Anterior cingulate cortex (tissue), 58 donors: ENCODE data around the gene OMG.
"Not testable (repeated sequence)": the region's sequence is repeated elsewhere in the genome, so short reads cannot be mapped to it uniquely, and the experiment has no call there.

Experiments used
- DNase-seq, 58 donors: peaks; one replicate each; lab custom pipeline; 2025; lab: John Stamatoyannopoulos, UW

The OMG gene, protein sequence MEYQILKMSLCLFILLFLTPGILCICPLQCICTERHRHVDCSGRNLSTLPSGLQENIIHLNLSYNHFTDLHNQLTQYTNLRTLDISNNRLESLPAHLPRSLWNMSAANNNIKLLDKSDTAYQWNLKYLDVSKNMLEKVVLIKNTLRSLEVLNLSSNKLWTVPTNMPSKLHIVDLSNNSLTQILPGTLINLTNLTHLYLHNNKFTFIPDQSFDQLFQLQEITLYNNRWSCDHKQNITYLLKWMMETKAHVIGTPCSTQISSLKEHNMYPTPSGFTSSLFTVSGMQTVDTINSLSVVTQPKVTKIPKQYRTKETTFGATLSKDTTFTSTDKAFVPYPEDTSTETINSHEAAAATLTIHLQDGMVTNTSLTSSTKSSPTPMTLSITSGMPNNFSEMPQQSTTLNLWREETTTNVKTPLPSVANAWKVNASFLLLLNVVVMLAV

GRCh38 chr17:31297090-31297489 lies at the start of gene OMG:
Gene OMG, minus strand, starts transcription at chr17:31297239. Its CDS starts 908 bp downstream, at chr17:31296331.
- DNase-seq: peak in 52 of 58 donors; percentile 25 to 87 (median 64)

GRCh38 chr17:31345191-31345747 lies 48.2 kb upstream of the OMG start:
- DNase-seq: not testable (repeated sequence)

- peak in 13 of 58 donors; percentile 2 to 31 (median 6) for DNase-seq
Measured at GRCh38 chr17:31339906-31340661, 43.0 kb upstream of the OMG start.

- DNase-seq: no peak
Measured at GRCh38 chr17:31329221-31329620, 32.2 kb upstream of the OMG start.

DNA sequence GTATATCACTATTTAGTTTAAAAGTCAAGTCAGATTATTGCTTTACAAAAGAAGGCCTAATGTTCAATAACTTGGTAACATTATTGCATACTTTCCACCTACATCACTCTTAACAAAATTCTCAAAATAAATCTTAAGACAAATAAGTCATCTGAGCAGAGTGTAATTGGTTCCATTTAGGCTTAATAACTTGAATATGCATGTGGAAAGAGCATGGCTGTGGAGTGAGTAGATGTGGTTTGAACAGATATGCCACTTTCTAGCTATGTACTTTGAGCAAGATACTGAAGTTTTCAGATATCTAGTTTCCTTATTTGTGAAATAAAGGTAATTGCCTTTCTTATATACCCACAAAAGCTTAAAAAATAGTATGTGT lies 31.1 kb upstream of the OMG start:
- DNase-seq: no peak

DNA sequence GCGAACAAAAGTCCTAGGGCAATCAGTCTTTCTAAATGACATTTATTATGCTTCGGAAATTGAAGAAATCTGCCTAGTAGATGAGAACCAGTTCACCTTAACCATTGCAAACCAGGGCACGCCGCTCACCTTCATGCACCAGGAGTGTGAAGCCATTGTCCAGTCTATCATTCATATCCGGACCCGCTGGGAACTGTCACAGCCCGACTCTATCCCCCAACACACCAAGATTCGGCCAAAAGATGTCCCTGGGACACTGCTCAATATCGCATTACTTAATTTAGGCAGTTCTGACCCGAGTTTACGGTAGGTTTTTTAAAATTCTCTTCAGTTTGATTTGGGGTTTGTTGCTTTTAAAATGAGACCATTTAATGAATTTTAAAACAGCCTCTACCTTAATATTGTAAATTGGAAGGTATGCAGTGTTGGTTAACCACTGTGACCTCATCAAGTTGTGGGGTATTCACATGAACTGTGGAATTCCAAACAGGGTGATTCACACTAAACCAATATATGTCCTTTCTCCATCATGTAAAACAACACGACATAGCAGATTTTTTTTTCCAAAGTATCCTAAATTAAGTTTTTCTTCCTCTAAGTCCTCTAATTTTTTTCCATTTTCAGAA lies 30.6 kb upstream of the OMG start:
- no peak for DNase-seq

DNA sequence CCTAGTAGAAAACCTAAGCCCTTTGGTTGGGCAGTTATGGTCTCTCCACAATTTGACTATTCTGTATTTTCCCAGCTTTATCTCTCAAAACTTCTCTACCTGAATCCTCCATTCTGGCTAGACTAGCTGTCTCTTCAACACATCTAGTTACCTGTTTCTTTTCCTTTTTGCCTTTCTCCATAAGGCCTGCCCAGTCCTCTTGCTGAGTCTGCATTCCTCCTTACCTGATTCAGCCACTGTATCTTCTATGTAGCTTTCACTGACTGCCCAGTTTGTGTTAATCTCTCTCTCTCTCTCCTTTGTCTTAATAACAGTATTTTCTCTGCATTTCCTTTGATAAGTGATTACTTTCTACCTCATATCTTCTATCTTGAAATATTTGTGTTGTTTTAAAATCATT lies 26.5 kb upstream of the OMG start:
- DNase-seq: no peak

- no peak for DNase-seq
Measured at GRCh38 chr17:31321966-31322365, 24.9 kb upstream of the OMG start.

DNA sequence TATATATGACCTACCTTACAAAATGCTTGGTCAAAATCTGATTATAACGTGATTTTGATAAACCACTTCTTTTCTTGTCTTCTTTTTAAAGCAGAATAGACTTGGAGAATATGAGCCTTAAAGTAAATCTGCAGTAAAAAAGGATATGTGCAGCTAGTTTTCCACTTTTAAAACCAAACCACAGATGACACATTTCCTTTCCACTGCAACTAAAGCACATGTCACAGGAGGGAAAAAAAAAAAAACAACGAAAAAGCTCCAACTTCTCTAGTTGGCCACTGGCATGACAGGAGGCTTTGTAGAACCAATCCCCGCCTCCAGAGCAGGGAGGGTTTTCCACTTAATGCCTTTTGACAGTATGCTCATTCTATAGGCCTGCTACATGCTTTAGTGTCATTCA lies 24.4 kb upstream of the OMG start, which contains the start of gene EVI2A:
TSS of gene EVI2A (minus strand) at position 142 of the 400 bp plus-strand sequence. CDS start 2,609 bp downstream, outside the sequence.
- peak in 34 of 58 donors; percentile 2 to 80 (median 24) for DNase-seq

GRCh38 chr17:31320791-31321190 lies 23.8 kb upstream of the OMG start:
- peak in 2 of 58 donors; percentile 3 to 50 for DNase-seq

GRCh38 chr17:31320241-31320640 lies 23.2 kb upstream of the OMG start:
- no peak for DNase-seq

- DNase-seq: peak in 1 of 58 donors; percentile 14
Measured at GRCh38 chr17:31318851-31319661, 22.0 kb upstream of the OMG start.

- DNase-seq: peak in 50 of 58 donors; percentile 16 to 87 (median 52)
Measured at GRCh38 chr17:31318298-31318801, 21.3 kb upstream of the OMG start.

DNA sequence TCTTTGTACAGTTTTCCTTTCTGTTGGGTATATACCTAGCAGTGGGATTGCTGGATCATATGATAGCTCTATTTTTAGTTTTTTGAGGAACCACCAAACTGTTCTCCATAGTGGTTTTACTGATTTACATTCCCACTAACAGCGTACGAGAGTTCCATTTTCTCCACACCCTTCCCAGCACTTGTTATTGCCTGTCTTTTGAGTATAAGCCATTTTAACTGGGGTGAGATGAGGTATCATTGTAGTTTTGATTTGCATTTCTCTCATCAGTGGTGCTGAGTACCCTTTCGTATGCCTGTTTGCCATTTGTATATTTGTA lies 17.7 kb upstream of the OMG start:
- DNase-seq: no peak

DNA sequence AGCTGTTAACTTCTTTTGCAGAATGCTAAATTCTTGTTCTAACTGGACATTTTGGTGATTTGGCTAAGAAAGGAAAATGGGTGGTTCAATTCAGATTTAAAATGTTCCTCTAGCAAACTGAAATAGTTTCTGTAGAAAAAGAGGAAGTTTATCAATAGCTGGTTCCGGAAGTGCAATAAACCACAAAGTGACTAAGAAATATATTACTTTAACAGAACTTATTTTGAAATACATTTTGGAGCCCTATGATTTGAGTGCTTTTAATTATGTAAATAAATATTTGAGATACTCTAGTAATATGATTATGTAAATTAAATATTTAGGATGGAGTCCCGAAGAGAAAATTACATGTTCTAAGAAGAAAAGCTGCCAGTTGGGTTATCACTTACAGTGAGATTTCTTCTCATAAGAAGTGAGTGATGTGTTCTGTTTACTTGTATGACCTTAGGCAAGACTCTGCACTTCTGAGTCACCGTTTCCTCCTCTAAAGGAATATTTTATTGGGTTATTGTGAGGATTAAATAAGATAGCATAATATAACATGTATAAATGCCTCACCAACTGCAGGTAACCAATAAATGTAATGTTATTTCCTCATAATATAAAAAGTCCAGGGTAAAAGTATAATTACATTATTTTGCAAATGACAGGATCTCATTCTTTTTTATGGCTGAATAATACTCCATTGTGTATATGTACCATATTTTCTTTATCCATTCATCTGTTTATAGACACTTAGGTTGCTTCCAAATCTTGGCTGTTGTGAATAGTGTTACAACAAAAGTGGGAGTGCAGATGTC lies 17.1 kb upstream of the OMG start, which contains the start of gene EVI2B:
TSS of gene EVI2B (minus strand) at position 73 of the 800 bp plus-strand sequence. CDS start 8,445 bp downstream, outside the sequence.
- DNase-seq: no peak

DNA sequence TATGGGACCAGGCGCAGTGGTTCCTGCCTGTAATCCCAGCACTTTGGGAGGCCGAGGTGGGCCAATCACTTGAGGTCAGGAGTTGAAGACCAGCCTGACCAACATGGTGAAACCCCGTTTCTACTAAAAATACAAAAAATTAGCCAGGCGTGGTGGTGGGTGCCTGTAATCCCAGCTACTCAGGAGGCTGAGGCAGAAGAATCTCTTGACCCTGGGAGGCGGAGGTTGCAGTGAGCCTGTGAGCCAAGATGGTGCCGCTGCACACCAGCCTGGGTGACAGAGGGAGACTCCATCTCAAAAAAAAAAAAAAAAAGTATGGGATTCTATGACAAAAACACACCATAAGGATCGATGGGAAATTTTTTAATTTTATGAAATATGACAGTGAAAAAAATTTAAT lies 15.2 kb upstream of the OMG start:
- not testable (repeated sequence) for DNase-seq

DNA sequence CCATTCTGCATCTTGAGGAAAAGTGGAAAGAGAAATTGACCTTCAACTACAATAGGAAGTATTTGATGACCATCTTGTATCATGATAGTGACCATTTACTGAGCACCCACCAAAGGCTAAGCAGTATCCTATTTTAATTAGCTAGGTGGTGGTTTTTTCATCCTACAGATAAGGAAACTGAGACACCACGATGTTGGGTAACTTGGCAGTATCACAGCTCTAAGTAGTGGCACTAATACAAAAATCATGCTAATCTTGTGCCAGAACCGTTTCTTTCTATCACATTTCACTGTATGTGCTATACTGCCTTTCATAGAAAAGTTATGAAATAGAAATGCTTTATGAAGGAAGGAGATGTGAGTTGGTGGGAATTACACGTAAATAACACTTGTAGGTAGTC lies 14.5 kb upstream of the OMG start:
- no peak for DNase-seq

DNA sequence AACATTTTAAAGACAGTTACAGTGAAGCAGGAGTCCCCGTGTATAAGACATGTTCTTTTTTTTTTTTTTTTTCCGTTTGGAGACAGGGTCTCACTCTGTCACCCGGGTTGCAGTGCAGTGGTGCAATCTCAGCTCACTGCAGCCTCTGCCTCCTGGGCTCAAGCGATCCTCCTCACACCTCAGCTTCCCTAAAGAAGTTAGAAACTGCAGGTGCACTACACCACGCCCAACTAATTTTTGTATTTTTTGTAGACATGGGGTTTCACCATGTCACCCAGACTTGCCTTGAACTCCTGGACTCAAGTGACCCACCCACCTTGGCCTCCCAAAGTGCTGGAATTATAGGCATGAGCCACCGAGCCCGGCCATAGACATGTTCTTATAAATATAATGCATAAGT lies 13.8 kb upstream of the OMG start:
- no peak for DNase-seq

DNA sequence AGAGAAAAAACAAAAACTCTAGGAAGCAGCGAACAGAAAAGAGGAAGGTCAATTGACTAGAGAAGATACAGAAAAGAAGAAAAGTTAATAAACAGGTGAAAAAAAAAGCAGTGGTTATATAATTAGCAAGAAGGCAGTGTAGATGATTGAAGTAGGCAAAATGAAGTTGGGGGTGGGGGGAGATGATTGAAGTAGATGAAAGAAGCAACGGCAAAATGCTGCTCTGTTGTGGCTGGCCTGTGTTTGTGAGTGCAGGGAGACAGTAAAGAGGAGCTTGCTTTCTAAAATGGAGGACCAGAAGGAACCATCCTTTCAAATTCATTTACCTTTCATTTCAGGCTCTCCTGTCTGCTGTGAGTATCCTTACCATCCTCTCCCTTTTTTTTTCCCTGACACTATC lies 13.2 kb upstream of the OMG start:
- no peak for DNase-seq
